Measurements from ENCODE around the gene ENTPD5. TPM values are rescaled to one million over a fixed set of nuclear protein-coding genes. Genes with fewer than 3 reads are reported as not detected.

ENTPD5 gene
- total and polyA plus RNA-seq, 2 experiments from 2014 or later, result 25.1 to 71.0 TPM

DNA sequence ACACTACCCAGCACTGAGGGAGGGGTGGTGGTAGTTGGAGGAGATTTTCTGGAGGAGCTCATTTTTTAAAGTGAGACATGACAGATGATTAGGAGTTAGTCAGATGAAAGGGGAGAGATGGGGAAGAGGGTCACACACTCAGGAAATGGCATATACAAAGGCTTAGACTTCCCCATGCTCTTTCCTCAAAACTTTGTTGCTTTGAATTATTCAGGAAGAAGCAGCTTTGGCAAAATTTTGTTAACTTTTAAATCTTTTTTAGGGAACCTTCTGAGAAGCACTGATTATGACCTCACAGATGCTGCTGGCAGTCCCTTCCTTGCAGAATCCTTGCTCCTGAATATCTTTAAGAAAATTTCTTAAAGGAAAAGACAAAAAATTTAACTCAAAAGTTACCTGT lies 45.3 kb upstream of the ENTPD5 start:
- Histone ChIP-seq H3K79me2 (no peaks in the 10 kb centered on the region), H3K4me2 (no peak overlapping the region), H3K27ac (no peak overlapping the region), H3K4me3 (no peak overlapping the region), H4K20me1 (ENCODE audit: insufficient read depth, poor library complexity, severe bottlenecking) (no peaks in the 10 kb centered on the region), H3K9me3 (ENCODE audit: low read depth) (no peaks in the 10 kb centered on the region), H3K27me3 (no peaks in the 10 kb centered on the region), H3K9me2 (replicated peaks; ENCODE audit: insufficient read depth) (no peaks in the 10 kb centered on the region), H2AFZ (no peak overlapping the region), H3K4me1 (ENCODE audit: insufficient read depth) (no peaks in the 10 kb centered on the region), H3K36me3 (replicated peaks; ENCODE audit: insufficient read depth, low read depth) (no peaks in the 10 kb centered on the region)
- DNase-seq (ENCODE audit: low spot score), result no peak
- TF ChIP-seq, protein P1, sequence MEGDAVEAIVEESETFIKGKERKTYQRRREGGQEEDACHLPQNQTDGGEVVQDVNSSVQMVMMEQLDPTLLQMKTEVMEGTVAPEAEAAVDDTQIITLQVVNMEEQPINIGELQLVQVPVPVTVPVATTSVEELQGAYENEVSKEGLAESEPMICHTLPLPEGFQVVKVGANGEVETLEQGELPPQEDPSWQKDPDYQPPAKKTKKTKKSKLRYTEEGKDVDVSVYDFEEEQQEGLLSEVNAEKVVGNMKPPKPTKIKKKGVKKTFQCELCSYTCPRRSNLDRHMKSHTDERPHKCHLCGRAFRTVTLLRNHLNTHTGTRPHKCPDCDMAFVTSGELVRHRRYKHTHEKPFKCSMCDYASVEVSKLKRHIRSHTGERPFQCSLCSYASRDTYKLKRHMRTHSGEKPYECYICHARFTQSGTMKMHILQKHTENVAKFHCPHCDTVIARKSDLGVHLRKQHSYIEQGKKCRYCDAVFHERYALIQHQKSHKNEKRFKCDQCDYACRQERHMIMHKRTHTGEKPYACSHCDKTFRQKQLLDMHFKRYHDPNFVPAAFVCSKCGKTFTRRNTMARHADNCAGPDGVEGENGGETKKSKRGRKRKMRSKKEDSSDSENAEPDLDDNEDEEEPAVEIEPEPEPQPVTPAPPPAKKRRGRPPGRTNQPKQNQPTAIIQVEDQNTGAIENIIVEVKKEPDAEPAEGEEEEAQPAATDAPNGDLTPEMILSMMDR (IDR thresholded peaks at IDR 0.05; ENCODE audit: poor library complexity), result no peak
- no peak for TF ChIP-seq EZH2phosphoT487 (IDR thresholded peaks at IDR 0.05; ENCODE audit: low read depth, severe bottlenecking, unreplicated experiment)
- no peak for TF ChIP-seq EZH2 (IDR thresholded peaks at IDR 0.05; ENCODE audit: borderline replicate concordance)

DNA sequence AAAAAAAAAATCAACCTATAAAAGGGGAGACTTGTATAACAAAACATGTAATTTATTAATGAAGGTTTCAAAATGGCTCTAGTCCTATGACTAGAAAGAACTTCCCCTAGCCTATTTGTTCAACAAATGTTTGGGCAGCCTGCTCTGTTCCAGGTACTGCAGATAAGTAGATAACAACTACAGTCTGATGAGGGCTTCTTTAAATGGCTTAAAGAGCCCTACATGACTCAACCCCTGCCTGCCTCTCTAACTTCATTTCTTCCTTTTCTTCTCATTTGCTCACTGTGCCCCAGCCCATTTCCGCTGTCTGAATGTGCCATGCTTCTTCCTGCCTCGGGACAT lies 43.7 kb upstream of the ENTPD5 start:
- no peak overlapping the region for H3K4me2 ChIP-seq
- H3K27ac ChIP-seq, result peak overlapping the region; percentile 20
- no peak overlapping the region for H3K4me3 ChIP-seq
- no peak for DNase-seq (ENCODE audit: low spot score)
- H3K36me3 ChIP-seq (replicated peaks; ENCODE audit: insufficient read depth, low read depth), result no peaks in the 10 kb centered on the region
- H3K4me1 ChIP-seq (ENCODE audit: insufficient read depth), result no peaks in the 10 kb centered on the region
- H3K27me3 ChIP-seq, result no peaks in the 10 kb centered on the region
- H3K9me3 ChIP-seq (ENCODE audit: low read depth), result no peaks in the 10 kb centered on the region
- TF ChIP-seq, protein P1 (IDR thresholded peaks at IDR 0.05; ENCODE audit: poor library complexity), result no peak
- TF ChIP-seq EZH2 (IDR thresholded peaks at IDR 0.05; ENCODE audit: borderline replicate concordance), result no peak
- no peak for TF ChIP-seq EZH2phosphoT487 (IDR thresholded peaks at IDR 0.05; ENCODE audit: low read depth, severe bottlenecking, unreplicated experiment)
- H3K9me2 ChIP-seq (replicated peaks; ENCODE audit: insufficient read depth), result no peaks in the 10 kb centered on the region
- H2AFZ ChIP-seq, result no peak overlapping the region
- H4K20me1 ChIP-seq (ENCODE audit: insufficient read depth, poor library complexity, severe bottlenecking), result no peaks in the 10 kb centered on the region
- 100% methylated on average over 2 of the region's 2 CpGs for WGBS (ENCODE audit: low lambda C conversion rate, missing lambda C conversion rate)
- H3K79me2 ChIP-seq, result no peaks in the 10 kb centered on the region

DNA sequence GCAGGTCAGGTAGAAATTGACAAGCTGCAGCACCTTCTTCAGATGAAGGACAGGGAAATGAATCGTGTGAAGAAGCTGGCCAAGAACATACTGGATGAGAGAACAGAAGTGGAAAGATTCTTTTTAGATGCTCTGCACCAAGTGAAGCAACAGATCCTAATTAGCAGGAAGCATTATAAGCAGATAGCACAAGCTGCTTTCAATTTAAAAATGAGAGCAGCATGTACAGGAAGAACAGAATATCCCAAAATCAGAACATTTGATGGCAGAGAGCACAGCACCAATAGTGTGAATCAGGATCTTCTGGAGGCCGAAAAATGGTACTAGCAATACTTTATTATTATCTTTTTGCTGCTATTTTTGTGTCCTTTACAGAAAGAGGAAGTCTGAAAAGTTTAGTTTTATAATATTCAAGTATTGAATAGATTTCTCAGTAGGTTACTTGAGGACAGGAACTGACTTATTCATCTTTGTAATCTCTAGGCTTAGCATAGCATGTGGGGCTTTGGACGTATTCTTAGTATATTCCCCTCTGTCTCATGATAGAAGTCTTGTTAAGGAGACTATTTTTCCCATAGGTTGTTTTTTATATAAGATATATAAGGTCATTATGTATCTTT lies 30.9 kb upstream of the ENTPD5 start:
- Histone ChIP-seq H3K4me1 (ENCODE audit: insufficient read depth) (no peaks in the 10 kb centered on the region), H2AFZ (no peak overlapping the region), H3K4me3 (no peak overlapping the region), H3K36me3 (replicated peaks; ENCODE audit: insufficient read depth, low read depth) (no peaks in the 10 kb centered on the region), H3K27me3 (no peaks in the 10 kb centered on the region), H3K9me3 (ENCODE audit: low read depth) (no peaks in the 10 kb centered on the region), H3K79me2 (no peaks in the 10 kb centered on the region), H4K20me1 (ENCODE audit: insufficient read depth, poor library complexity, severe bottlenecking) (no peaks in the 10 kb centered on the region), H3K4me2 (no peak overlapping the region), H3K9me2 (replicated peaks; ENCODE audit: insufficient read depth) (no peaks in the 10 kb centered on the region), H3K27ac (no peak overlapping the region)
- no peak for DNase-seq (ENCODE audit: low spot score)
- 75% methylated on average over 3 of the region's 3 CpGs for WGBS (ENCODE audit: low lambda C conversion rate, missing lambda C conversion rate)
- TF ChIP-seq EZH2phosphoT487 (IDR thresholded peaks at IDR 0.05; ENCODE audit: low read depth, severe bottlenecking, unreplicated experiment), result no peak
- no peak for TF ChIP-seq EZH2 (IDR thresholded peaks at IDR 0.05; ENCODE audit: borderline replicate concordance)
- TF ChIP-seq, protein P1 (IDR thresholded peaks at IDR 0.05; ENCODE audit: poor library complexity), result no peak

DNA sequence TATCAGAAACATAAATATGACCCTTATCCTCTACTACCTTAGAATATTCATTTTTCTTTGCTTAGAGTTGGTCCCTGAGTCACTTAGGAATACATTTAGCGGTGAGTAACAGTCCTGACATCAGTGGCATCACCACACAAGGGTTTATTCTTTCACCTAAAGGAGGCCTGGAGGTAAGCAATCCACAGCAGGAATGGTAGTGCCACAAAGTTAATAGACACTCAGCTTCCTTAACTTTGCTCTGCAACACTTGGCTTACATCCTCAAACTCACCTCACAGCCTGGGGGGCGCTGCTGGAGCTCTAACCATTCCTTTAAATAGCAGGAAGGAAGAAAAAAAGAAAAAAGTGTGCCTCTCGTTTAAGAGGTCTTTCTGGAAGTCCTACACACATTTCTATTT lies 29.2 kb upstream of the ENTPD5 start:
- Histone ChIP-seq H3K9me3 (ENCODE audit: low read depth) (no peaks in the 10 kb centered on the region), H3K27me3 (no peaks in the 10 kb centered on the region), H3K4me1 (ENCODE audit: insufficient read depth) (no peaks in the 10 kb centered on the region), H3K4me3 (no peak overlapping the region), H3K4me2 (no peak overlapping the region), H3K9me2 (replicated peaks; ENCODE audit: insufficient read depth) (no peaks in the 10 kb centered on the region), H3K27ac (no peak overlapping the region), H4K20me1 (ENCODE audit: insufficient read depth, poor library complexity, severe bottlenecking) (no peaks in the 10 kb centered on the region), H3K36me3 (replicated peaks; ENCODE audit: insufficient read depth, low read depth) (no peaks in the 10 kb centered on the region), H3K79me2 (no peaks in the 10 kb centered on the region), H2AFZ (no peak overlapping the region)
- DNase-seq (ENCODE audit: low spot score), result peak; percentile 6
- no peak for TF ChIP-seq EZH2 (IDR thresholded peaks at IDR 0.05; ENCODE audit: borderline replicate concordance)
- TF ChIP-seq EZH2phosphoT487 (IDR thresholded peaks at IDR 0.05; ENCODE audit: low read depth, severe bottlenecking, unreplicated experiment), result no peak
- TF ChIP-seq, protein P1 (IDR thresholded peaks at IDR 0.05; ENCODE audit: poor library complexity), result no peak
- 34% methylated on average over 3 of the region's 3 CpGs for WGBS (ENCODE audit: low lambda C conversion rate, missing lambda C conversion rate)
